MM.1S (cell line): ENCODE results near the gene SEPTIN6.

ENCODE experiments used
- CTCF ChIP-seq: fragments of 300-600 bp; sonication (generic); IDR thresholded peaks from 2 replicates; pipeline ENCODE4 v1.5.1; 2016; ENCODE audit warnings: antibody characterized with exemption, low read length, mixed read lengths
- EZH2 ChIP-seq: fragments of 300-600 bp; sonication (generic); optimal IDR thresholded peaks from 2 replicates; pipeline ENCODE3; 2017; ENCODE audit warnings: low read depth, mild to moderate bottlenecking, antibody characterized with exemption, low read length, mixed read lengths

GRCh38 chrX:119734897-119735339 is 42.0 kb upstream of the SEPTIN6 start:
- TF ChIP-seq CTCF (no peak), EZH2 (no peak)
